Measurements from ENCODE around the gene HIP1R. TPM values are rescaled to one million over a fixed set of nuclear protein-coding genes. Genes with fewer than 3 reads are reported as not detected.

The HIP1R gene
- total and polyA plus RNA-seq, 2 of the 4 experiments (the other 2 are of a cell fraction) = 13.8 to 18.5 TPM

DNA sequence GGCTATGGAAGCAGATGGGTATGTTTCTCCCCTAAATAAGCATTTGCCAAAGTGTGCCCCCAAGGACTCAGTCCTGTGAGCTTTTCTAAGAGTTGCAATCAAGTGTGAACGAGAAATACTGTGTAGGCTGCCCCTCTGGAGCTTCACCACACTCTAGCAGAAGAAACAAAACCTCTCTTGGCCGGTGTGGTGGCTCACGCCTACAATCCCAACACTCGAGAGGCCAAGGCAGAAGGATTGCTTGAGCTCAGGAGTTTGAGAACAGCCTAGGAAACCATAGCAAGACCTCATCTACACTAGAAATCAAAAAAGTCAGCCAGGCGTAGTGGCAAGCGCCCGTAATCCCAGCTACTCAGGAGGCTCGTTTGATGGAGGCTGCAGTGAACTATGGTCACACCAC, 50.9 kb downstream of the HIP1R start:
- no peak overlapping the region for H4K8ac ChIP-seq (ENCODE audit: low read depth in 2 of 2, low read length in 2 of 2)
- no peak overlapping the region for H3K4me3 ChIP-seq (ENCODE audit: insufficient read depth, low read depth, low read length)
- no peak overlapping the region for H2BK5ac ChIP-seq (ENCODE audit: low read depth, low read length, poor library complexity, severe bottlenecking)
- no peak overlapping the region for H3K4me2 ChIP-seq (ENCODE audit: low read depth, low read length)
- no peak overlapping the region; the same call in 1 of the 2 replicates for H3K56ac ChIP-seq (ENCODE audit: extremely low read depth, insufficient read depth, low read length)
- 100% methylated on average over 2 of the region's 8 CpGs; no CpG with 5 or more reads in 1 of the 2 experiments for WGBS, 2 experiments (ENCODE audit: extremely low coverage in 2 of 2, insufficient read length in 1 of 2)
- no peak overlapping the region for H3K23ac ChIP-seq (ENCODE audit: low read depth, low read length)
- ATAC-seq (ENCODE audit: low read depth) (no peak), DNase-seq (no peak)
- no peaks in the 10 kb centered on the region for H3K9me3 ChIP-seq (ENCODE audit: control insufficient read depth, insufficient read depth, low read length)
- dilution Hi-C loops (cut with HindIII; ENCODE audit: low sequenced_read_pairs, unreplicated experiment) (no loop called here), intact Hi-C loops (cut with micrococcal nuclease) (no loop called here), in situ Hi-C loops (cut with MboI; ENCODE audit: low sequenced_read_pairs) (no loop called here)
- no peak overlapping the region for H2AFZ ChIP-seq (replicated peaks; ENCODE audit: low read length, poor library complexity)
- ChIA-PET POLR2A (ENCODE audit: unreplicated experiment) (no interaction called here), CTCF (no interaction called here)
- H2AK5ac ChIP-seq (ENCODE audit: low read depth, low read length) = 0 out of 2 replicates have a peak overlapping the region, but pooled peaks have one; percentile 53
- no peak for TF ChIP-seq SMC3 (IDR thresholded peaks at IDR 0.05; ENCODE audit: low read depth, low read length)
- no peak for TF ChIP-seq MXI1 (IDR thresholded peaks at IDR 0.05; ENCODE audit: borderline replicate concordance, low read depth, low read length)
- TF ChIP-seq NFE2L2 (IDR thresholded peaks at IDR 0.05; ENCODE audit: low read depth, low read length) = no peak
- no peak for TF ChIP-seq MAZ (IDR thresholded peaks at IDR 0.05; ENCODE audit: borderline replicate concordance, low read depth, low read length)
- TF ChIP-seq FOS (IDR thresholded peaks at IDR 0.05; ENCODE audit: low read depth, low read length) = no peak
- no peak for TF ChIP-seq ELK1 (IDR thresholded peaks at IDR 0.05; ENCODE audit: borderline replicate concordance, low read depth, low read length)
- TF ChIP-seq USF2 (IDR thresholded peaks at IDR 0.05; ENCODE audit: low read depth, low read length) = no peak
- no peak for TF ChIP-seq RAD21 (IDR thresholded peaks at IDR 0.05; ENCODE audit: low read length)
- TF ChIP-seq POLR2A (IDR thresholded peaks at IDR 0.05; ENCODE audit: low read depth, low read length) = no peak
- no peak overlapping the region for H4K5ac ChIP-seq (ENCODE audit: low read depth, low read length)
- no peaks in the 10 kb centered on the region for H3K36me3 ChIP-seq (ENCODE audit: control insufficient read depth, insufficient read depth, low read length)
- H3K27me3 ChIP-seq (ENCODE audit: control insufficient read depth, insufficient read depth, low read length) = no peaks in the 10 kb centered on the region
- no peak overlapping the region for H4K91ac ChIP-seq (ENCODE audit: insufficient read depth, low read depth, low read length)
- H3K79me1 ChIP-seq (ENCODE audit: low read depth in 1 of 2, low read length in 2 of 2) = peaks cover 22 to 84% of the 10 kb centered on the region in 2 experiments; a peak in 3 of 4 replicates
- no peak overlapping the region for H3K14ac ChIP-seq (replicated peaks; ENCODE audit: low read depth, low read length)
- no peak overlapping the region for H2AK9ac ChIP-seq (replicated peaks; ENCODE audit: low read depth, low read length, poor library complexity)
- no TSS peak for BruUV-seq (replicated peaks)
- no peak overlapping the region for H3K27ac ChIP-seq (ENCODE audit: insufficient read depth, low read length)
- H4K20me1 ChIP-seq (ENCODE audit: insufficient read depth, low read length) = peaks cover 81% of the 10 kb centered on the region
- no peak overlapping the region for H3K18ac ChIP-seq (ENCODE audit: low read depth, low read length)
- no peak overlapping the region for H2BK20ac ChIP-seq (ENCODE audit: low read depth, low read length)
- peaks cover 25% of the 10 kb centered on the region for H3K4me1 ChIP-seq (ENCODE audit: control insufficient read depth, insufficient read depth, low read length)
- H3K9ac ChIP-seq (ENCODE audit: low read depth, low read length) = no peak overlapping the region
- H3K4ac ChIP-seq (ENCODE audit: low read depth, low read length) = no peak overlapping the region
- peaks cover 38% of the 10 kb centered on the region for H3K9me1 ChIP-seq (ENCODE audit: insufficient read depth, low read length)
- no peak overlapping the region for H2BK120ac ChIP-seq (ENCODE audit: low read depth, low read length)
- no peak overlapping the region for H2BK15ac ChIP-seq (ENCODE audit: low read depth, low read length)

Measured in IMR-90 (cell line).